Right lobe of liver (tissue), 6 donors: ENCODE data around the gene SCAP. TPM values are rescaled to one million over a fixed set of nuclear protein-coding genes. Genes with fewer than 3 reads are reported as not detected.

ENCODE experiments used
- ATAC-seq, 4 donors: fragments of 200-7000 bp; cut with Tn5 transposase; one replicate each; pipeline ENCODE4 v1.9.1; 2020; ENCODE audit warnings: mild to moderate bottlenecking in 4 of 4, moderate library complexity in 4 of 4
- DNase-seq, 3 donors: peaks; one replicate each; pipeline ENCODE4 v3.0.0-alpha.2; 2020
- H3K27ac ChIP-seq, 3 donors: fragments of 200-600 bp; one replicate each; pipeline ENCODE4 v1.8.0; 2022
- H3K27me3 ChIP-seq, 2 donors: fragments of 200-600 bp; one replicate each; pipeline ENCODE4 v1.8.0; 2022
- H3K36me3 ChIP-seq, 4 donors: fragments of 200-600 bp; sonication (generic) in 1 of 4; one replicate each; pipeline versions ENCODE4 v1.5.1 to v1.8.0; 2017 to 2022; ENCODE audit warnings: control low read depth in 1 of 4
- H3K4me1 ChIP-seq, 4 donors: fragments of 200-600 bp; sonication (generic) in 1 of 4; one replicate each; pipeline versions ENCODE4 v1.5.1 to v1.8.0; 2017 to 2022; ENCODE audit warnings: control low read depth in 1 of 4
- H3K4me3 ChIP-seq, 3 donors: fragments of 200-600 bp; one replicate each; pipeline ENCODE4 v1.8.0; 2022
- H3K9me3 ChIP-seq, 4 donors: fragments of 200-600 bp; sonication (generic) in 1 of 4; one replicate each; pipeline versions ENCODE4 v1.5.1 to v1.8.0; 2017 to 2022; ENCODE audit warnings: control low read depth in 1 of 4
- CTCF ChIP-seq, 4 donors: fragments of 200-600 bp in 3 of 4; fragments of 450-650 bp in 1 of 4; IDR thresholded peaks; one replicate each; pipeline versions ENCODE4 v1.5.1 to v1.8.0; 2016 to 2022; ENCODE audit warnings: antibody characterized with exemption in 4 of 4, mild to moderate bottlenecking in 2 of 4
- POLR2A ChIP-seq: fragments of 450-650 bp; IDR thresholded peaks from one replicate; pipeline ENCODE4 v1.6.1; 2017; ENCODE audit warnings: antibody characterized with exemption, mild to moderate bottlenecking
- WGBS: methylation state at CpG from one replicate; pipeline ENCODE4 v1.1.6; 2018; ENCODE audit warnings: low coverage, low lambda C conversion rate; ENCODE audit not compliant: insufficient coverage; ENCODE audit errors: missing lambda C conversion rate; 5-methylcytosine and 5-hydroxymethylcytosine counted together
- intact Hi-C, 2 donors: fragments of 100-400 bp; cut with DNase I; formaldehyde crosslinking; loops; one replicate each; pipeline versions ENCODE4 v1.11.2 to v1.14.1; 2022
- total RNA-seq, 6 experiments: library from RNA; depleted of rRNA in 2 of 6; stranded (reverse); fragments of >200 nt in 2 of 6; fragmentation: NEBNext Ultra II Directional in 3 of 6; extraction: Animal tissue kit (Norgen Biotek cat#: 25700) in 3 of 6; gene quantifications; one replicate each; pipeline versions ENCODE4 v1.1.0 to v1.2.4, GENCODE V29; 2016 to 2023
- donor health status: DM: no; HTN: yes; CAD: no.
- donor health status: DM: no; HTN: no; CAD: no.
- donor health status: DM: no; HTN: no; CAD: no.
- donor health status: DM: no; HTN: yes; CAD: no.
- donor health status: DM: no; HTN: yes; CAD: no.

Gene SCAP
- total RNA-seq, 6 experiments from 2014 or later = 48.8 to 85.1 (median 78.9) TPM

- Histone ChIP-seq H3K36me3 (peaks cover 0 to 79% (median 22%) of the 10 kb centered on the region in 4 donors), H3K27ac (no peak overlapping the region), H3K27me3 (no peaks in the 10 kb centered on the region), H3K4me1 (peaks cover 0 to 7% (median 0%) of the 10 kb centered on the region in 4 donors), H3K9me3 (no peaks in the 10 kb centered on the region), H3K4me3 (no peak overlapping the region)
- no CpG with 5 or more reads among the region's 26 CpGs for WGBS
- DNase-seq (peak in 1 of 3 donors; percentile 21), ATAC-seq (peak in 1 of 4 donors; percentile 3)
- no peak for TF ChIP-seq CTCF (IDR thresholded peaks at IDR 0.05)
- no peak for TF ChIP-seq POLR2A
- intact Hi-C loops = no loop called here
Measured at GRCh38 chr3:47409688-47410416, 65.9 kb downstream of the SCAP start.

- TF ChIP-seq POLR2A (no peak), CTCF (IDR thresholded peaks at IDR 0.05) (no peak)
- no peak overlapping the region for H3K4me3 ChIP-seq
- H3K36me3 ChIP-seq = peaks cover 0 to 73% (median 20%) of the 10 kb centered on the region in 4 donors
- ATAC-seq = no peak
- intact Hi-C loops = no loop called here
- H3K9me3 ChIP-seq = no peaks in the 10 kb centered on the region
- H3K27me3 ChIP-seq = no peaks in the 10 kb centered on the region
- WGBS = no CpG with 5 or more reads among the region's 15 CpGs
- peaks cover 0 to 1% (median 0%) of the 10 kb centered on the region in 4 donors for H3K4me1 ChIP-seq
- no peak overlapping the region for H3K27ac ChIP-seq
- peak in 1 of 3 donors; percentile 24 for DNase-seq
Measured at GRCh38 chr3:47409284-47409683, 66.5 kb downstream of the SCAP start.

- no peaks in the 10 kb centered on the region for H3K9me3 ChIP-seq
- no peak for TF ChIP-seq CTCF (IDR thresholded peaks at IDR 0.05)
- no peak for TF ChIP-seq POLR2A
- DNase-seq (no peak), ATAC-seq (peak in 1 of 4 donors; percentile 2)
- H3K27me3 ChIP-seq = no peaks in the 10 kb centered on the region
- no peak overlapping the region for H3K4me3 ChIP-seq
- intact Hi-C loops = no loop called here
- peaks cover 0 to 69% (median 18%) of the 10 kb centered on the region in 4 donors for H3K36me3 ChIP-seq
- 100% methylated on average over 1 of the region's 15 CpGs for WGBS
- no peak overlapping the region for H3K27ac ChIP-seq
- H3K4me1 ChIP-seq = no peaks in the 10 kb centered on the region
Measured at GRCh38 chr3:47408839-47409229, 66.9 kb downstream of the SCAP start.

- H3K4me1 ChIP-seq = no peaks in the 10 kb centered on the region
- H3K27me3 ChIP-seq = no peaks in the 10 kb centered on the region
- DNase-seq (no peak), ATAC-seq (no peak)
- WGBS = 70% methylated on average over 3 of the region's 18 CpGs
- H3K27ac ChIP-seq = no peak overlapping the region
- peaks cover 0 to 62% (median 15%) of the 10 kb centered on the region in 4 donors for H3K36me3 ChIP-seq
- H3K9me3 ChIP-seq = no peaks in the 10 kb centered on the region
- no peak overlapping the region for H3K4me3 ChIP-seq
- no peak for TF ChIP-seq CTCF (IDR thresholded peaks at IDR 0.05)
- no peak for TF ChIP-seq POLR2A
- intact Hi-C loops = no loop called here
Measured at GRCh38 chr3:47407896-47408838, 67.6 kb downstream of the SCAP start.
